ENCODE data around the gene GRM7. TPM values are rescaled to one million over a fixed set of nuclear protein-coding genes. Genes with fewer than 3 reads are reported as not detected.

The GRM7 gene
- total RNA-seq, 4 donors from 2014 or later = 0.29 to 15.8 (median 0.67) TPM

- Histone ChIP-seq H3K4me3 (no peak overlapping the region), H3K36me3 (no peaks in the 10 kb centered on the region), H3K27ac (no peak overlapping the region), H3K9me3 (no peaks in the 10 kb centered on the region), H3K27me3 (no peaks in the 10 kb centered on the region), H3K4me1 (no peaks in the 10 kb centered on the region)
- DNase-seq = no peak
- no peak for TF ChIP-seq POLR2A (IDR thresholded peaks at IDR 0.05)
- TF ChIP-seq, protein P1, sequence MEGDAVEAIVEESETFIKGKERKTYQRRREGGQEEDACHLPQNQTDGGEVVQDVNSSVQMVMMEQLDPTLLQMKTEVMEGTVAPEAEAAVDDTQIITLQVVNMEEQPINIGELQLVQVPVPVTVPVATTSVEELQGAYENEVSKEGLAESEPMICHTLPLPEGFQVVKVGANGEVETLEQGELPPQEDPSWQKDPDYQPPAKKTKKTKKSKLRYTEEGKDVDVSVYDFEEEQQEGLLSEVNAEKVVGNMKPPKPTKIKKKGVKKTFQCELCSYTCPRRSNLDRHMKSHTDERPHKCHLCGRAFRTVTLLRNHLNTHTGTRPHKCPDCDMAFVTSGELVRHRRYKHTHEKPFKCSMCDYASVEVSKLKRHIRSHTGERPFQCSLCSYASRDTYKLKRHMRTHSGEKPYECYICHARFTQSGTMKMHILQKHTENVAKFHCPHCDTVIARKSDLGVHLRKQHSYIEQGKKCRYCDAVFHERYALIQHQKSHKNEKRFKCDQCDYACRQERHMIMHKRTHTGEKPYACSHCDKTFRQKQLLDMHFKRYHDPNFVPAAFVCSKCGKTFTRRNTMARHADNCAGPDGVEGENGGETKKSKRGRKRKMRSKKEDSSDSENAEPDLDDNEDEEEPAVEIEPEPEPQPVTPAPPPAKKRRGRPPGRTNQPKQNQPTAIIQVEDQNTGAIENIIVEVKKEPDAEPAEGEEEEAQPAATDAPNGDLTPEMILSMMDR (IDR thresholded peaks at IDR 0.05) = no peak
- intact Hi-C loops (cut with DNase I; ENCODE audit: low total_unique reads) = no loop called here
Observed at GRCh38 chr3:7739754-7740153, 878.8 kb downstream of the GRM7 start.

- no peaks in the 10 kb centered on the region for H3K9me3 ChIP-seq
- no peaks in the 10 kb centered on the region for H3K4me1 ChIP-seq
- no peak overlapping the region for H3K4me3 ChIP-seq
- H3K27ac ChIP-seq = no peak overlapping the region
- DNase-seq = no peak
- no peak for TF ChIP-seq POLR2A (IDR thresholded peaks at IDR 0.05)
- TF ChIP-seq, protein P1 (IDR thresholded peaks at IDR 0.05) = no peak
- intact Hi-C loops (cut with DNase I; ENCODE audit: low total_unique reads) = no loop called here
- no peaks in the 10 kb centered on the region for H3K27me3 ChIP-seq
- H3K36me3 ChIP-seq = no peaks in the 10 kb centered on the region
Observed at GRCh38 chr3:7740458-7740857, 879.5 kb downstream of the GRM7 start.

DNA sequence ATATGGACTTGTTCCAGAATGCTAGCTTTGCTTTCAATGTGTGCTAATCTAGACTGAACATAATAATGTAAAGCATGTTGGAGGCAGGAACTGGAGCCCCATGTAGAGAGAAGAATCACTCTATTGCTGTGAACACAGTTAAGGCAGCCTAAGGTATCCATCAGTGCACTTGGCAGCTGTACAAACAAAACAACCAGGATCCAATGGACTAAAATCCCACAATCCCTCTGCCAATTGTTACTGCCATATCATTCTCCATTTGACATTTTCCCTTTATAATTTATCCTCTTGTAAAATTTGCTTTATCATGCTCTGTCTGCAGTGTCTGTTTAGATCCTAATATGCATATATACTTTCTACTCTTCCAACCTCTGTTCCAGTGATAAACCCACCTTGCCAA is 883.9 kb downstream of the GRM7 start:
- intact Hi-C loops (cut with DNase I; ENCODE audit: low total_unique reads) = no loop called here
- no peaks in the 10 kb centered on the region for H3K4me1 ChIP-seq
- no peak for TF ChIP-seq POLR2A (IDR thresholded peaks at IDR 0.05)
- TF ChIP-seq, protein P1 (IDR thresholded peaks at IDR 0.05) = no peak
- no peaks in the 10 kb centered on the region for H3K9me3 ChIP-seq
- no peaks in the 10 kb centered on the region for H3K27me3 ChIP-seq
- H3K4me3 ChIP-seq = no peak overlapping the region
- DNase-seq = no peak
- no peak overlapping the region for H3K27ac ChIP-seq
- H3K36me3 ChIP-seq = no peaks in the 10 kb centered on the region

- no peaks in the 10 kb centered on the region for H3K9me3 ChIP-seq
- H3K27ac ChIP-seq = no peak overlapping the region
- no peak overlapping the region for H3K4me3 ChIP-seq
- no peaks in the 10 kb centered on the region for H3K4me1 ChIP-seq
- H3K27me3 ChIP-seq = no peaks in the 10 kb centered on the region
- TF ChIP-seq, protein P1 (IDR thresholded peaks at IDR 0.05) = no peak
- no peak for TF ChIP-seq POLR2A (IDR thresholded peaks at IDR 0.05)
- intact Hi-C loops (cut with DNase I; ENCODE audit: low total_unique reads) = no loop called here
- no peak for DNase-seq
- no peaks in the 10 kb centered on the region for H3K36me3 ChIP-seq
Observed at GRCh38 chr3:7745711-7746110, 884.8 kb downstream of the GRM7 start.

GRCh38 chr3:7749931-7750695 is 889.2 kb downstream of the GRM7 start:
- Histone ChIP-seq H3K27me3 (no peaks in the 10 kb centered on the region), H3K27ac (no peak overlapping the region), H3K4me1 (no peaks in the 10 kb centered on the region), H3K36me3 (no peaks in the 10 kb centered on the region), H3K9me3 (no peaks in the 10 kb centered on the region), H3K4me3 (no peak overlapping the region)
- TF ChIP-seq, protein P1 (IDR thresholded peaks at IDR 0.05) = no peak
- DNase-seq = no peak
- intact Hi-C loops (cut with DNase I; ENCODE audit: low total_unique reads) = no loop called here
